SW 1271 (cell line): ENCODE measurements around the gene TSKU.

Experiments used
- DNase-seq, 2 experiments: peaks; one replicate each; lab custom pipeline; 2025; lab: John Stamatoyannopoulos, UW

Gene TSKU

GRCh38 chr11:76752321-76753143 lies 30.6 kb upstream of the TSKU start:
- no peak for DNase-seq

- DNase-seq, result no peak
Measured at GRCh38 chr11:76753449-76753848, 29.7 kb upstream of the TSKU start.

GRCh38 chr11:76753950-76754349 lies 29.2 kb upstream of the TSKU start:
- DNase-seq, result no peak

GRCh38 chr11:76756341-76756741 lies 26.8 kb upstream of the TSKU start:
- DNase-seq, result no peak

- no peak for DNase-seq
Measured at GRCh38 chr11:76758311-76758710, 24.8 kb upstream of the TSKU start.

GRCh38 chr11:76759092-76759491 lies 24.1 kb upstream of the TSKU start:
- DNase-seq, result no peak

- no peak for DNase-seq
Measured at GRCh38 chr11:76759517-76759916, 23.6 kb upstream of the TSKU start.

- DNase-seq, result no peak
Measured at GRCh38 chr11:76760236-76760635, 22.9 kb upstream of the TSKU start.

GRCh38 chr11:76761718-76762355 lies 21.3 kb upstream of the TSKU start:
- DNase-seq, result no peak

GRCh38 chr11:76762356-76762752 lies 20.8 kb upstream of the TSKU start:
- no peak for DNase-seq

GRCh38 chr11:76762867-76763572 lies 20.1 kb upstream of the TSKU start:
- DNase-seq, result no peak

GRCh38 chr11:76763573-76764346 lies 19.4 kb upstream of the TSKU start:
- no peak for DNase-seq

- DNase-seq, result no peak
Measured at GRCh38 chr11:76764941-76765665, 18.1 kb upstream of the TSKU start.

- no peak for DNase-seq
Measured at GRCh38 chr11:76765863-76766350, 17.2 kb upstream of the TSKU start.

GRCh38 chr11:76766521-76766920 lies 16.6 kb upstream of the TSKU start:
- no peak for DNase-seq

GRCh38 chr11:76767659-76768058 lies 15.5 kb upstream of the TSKU start:
- DNase-seq, result no peak

GRCh38 chr11:76768088-76768908 lies 14.9 kb upstream of the TSKU start:
- no peak for DNase-seq

GRCh38 chr11:76768909-76769560 lies 14.1 kb upstream of the TSKU start:
- no peak for DNase-seq

- DNase-seq, result no peak
Measured at GRCh38 chr11:76769645-76770586, 13.2 kb upstream of the TSKU start.
